Epithelial cell of proximal tubule (primary cell): Measurements from ENCODE around the gene TAGLN3. TPM values are rescaled to one million over a fixed set of nuclear protein-coding genes. Genes with fewer than 3 reads are reported as not detected.
A peak's percentile ranks its signal among the peaks of the same experiment; 100 is the strongest.

Source experiments
- DNase-seq: peaks from one replicate; pipeline ENCODE4 v3.0.0-alpha.2; 2011; ENCODE audit warnings: low read depth
- H3K4me3 ChIP-seq: 2 replicates; pipeline ENCODE4 v1.5.1; 2011; ENCODE audit warnings: low read depth, mild to moderate bottlenecking, low read length
- CTCF ChIP-seq: conservative IDR thresholded peaks from 2 replicates; pipeline ENCODE4 v1.5.1; 2012; ENCODE audit warnings: low read depth, mild to moderate bottlenecking, low read length
- total RNA-seq: library from RNA; depleted of rRNA; stranded (reverse); fragments of >200 nt; gene quantifications from 2 replicates; pipeline ENCODE4 v1.2.3, GENCODE V29; 2015

Gene TAGLN3
- total RNA-seq, 1 donor from 2014 or later, result 10.0 TPM

DNA sequence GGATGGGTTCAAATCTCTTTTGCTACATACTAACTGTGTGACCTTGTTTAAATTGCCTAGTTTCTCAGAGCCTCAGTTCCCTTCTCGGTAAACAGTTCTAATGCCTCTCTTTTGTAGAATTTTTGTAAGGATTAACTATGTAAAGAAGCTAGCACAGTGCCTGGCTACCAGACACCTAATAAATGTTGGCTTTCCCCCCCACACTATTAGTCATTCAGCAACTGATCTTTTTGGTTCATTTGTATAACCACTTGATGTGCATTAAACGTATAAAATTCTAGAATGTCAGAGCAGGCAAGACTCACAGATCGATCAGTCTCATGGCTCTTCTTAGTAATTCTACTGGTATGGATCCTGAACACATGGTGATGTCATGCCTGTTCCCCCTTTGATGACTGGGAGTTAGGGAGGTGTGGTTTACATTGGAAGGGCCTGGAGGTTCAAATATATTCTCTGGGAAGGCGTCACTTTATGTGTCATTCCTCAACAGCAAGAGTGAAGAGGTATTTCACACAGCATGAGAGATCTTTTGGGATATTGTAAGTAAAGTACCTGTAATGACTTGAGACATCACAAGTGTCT, 6.5 kb downstream of the TAGLN3 start:
- no peak overlapping the region for H3K4me3 ChIP-seq
- no peak for DNase-seq
- no peak for TF ChIP-seq CTCF

- H3K4me3 ChIP-seq, result no peak overlapping the region
- TF ChIP-seq CTCF, result no peak
- no peak for DNase-seq
Measured at GRCh38 chr3:112007633-112008032, 8.9 kb downstream of the TAGLN3 start.

GRCh38 chr3:112009670-112010069, 10.9 kb downstream of the TAGLN3 start:
- H3K4me3 ChIP-seq, result no peak overlapping the region
- no peak for DNase-seq
- no peak for TF ChIP-seq CTCF

DNA sequence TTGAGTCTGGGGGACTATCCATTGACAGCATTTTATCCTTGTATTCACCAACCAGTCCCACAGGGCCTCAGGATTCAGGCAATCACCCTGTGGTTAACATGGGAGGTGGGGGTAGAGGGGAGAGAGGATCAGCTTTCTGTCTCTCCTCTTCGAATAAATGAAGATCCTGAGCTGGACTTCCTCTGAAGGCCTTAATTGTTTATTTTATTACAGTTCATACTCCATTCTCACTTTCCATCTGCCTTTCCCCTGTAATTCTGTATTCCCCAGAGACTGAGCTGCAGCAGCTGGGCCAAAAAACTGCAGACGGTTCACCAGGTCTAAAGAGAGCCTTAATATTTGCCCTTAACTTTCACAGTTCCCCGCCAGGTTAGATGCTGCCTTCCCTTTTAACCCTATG, 11.9 kb downstream of the TAGLN3 start:
- no peak for DNase-seq
- H3K4me3 ChIP-seq, result no peak overlapping the region
- no peak for TF ChIP-seq CTCF

DNA sequence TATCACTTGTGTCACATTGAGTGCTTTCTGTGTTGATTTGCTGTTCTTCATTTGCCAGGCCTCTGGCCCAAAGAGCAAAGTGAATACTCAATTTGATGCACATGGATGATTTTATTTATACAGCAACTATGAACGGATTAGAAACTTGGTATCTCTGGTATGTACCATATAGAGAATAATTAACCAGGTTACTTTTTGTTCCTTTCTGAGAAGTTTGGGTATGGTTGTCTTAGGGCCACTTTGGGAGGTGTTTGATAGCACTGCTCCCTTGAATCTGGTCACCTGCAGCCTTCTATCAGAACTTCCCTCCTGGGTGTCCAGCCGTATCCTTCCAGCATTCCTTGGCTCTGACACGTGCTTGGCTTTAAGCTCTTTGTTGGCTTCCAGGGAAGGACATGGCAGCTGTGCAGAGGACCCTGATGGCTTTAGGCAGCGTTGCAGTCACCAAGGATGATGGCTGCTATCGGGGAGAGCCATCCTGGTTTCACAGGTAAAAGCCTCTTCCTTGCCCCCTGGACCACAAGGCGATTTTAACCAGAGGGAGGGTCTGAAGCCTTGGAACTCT, 12.7 kb downstream of the TAGLN3 start:
- no peak overlapping the region for H3K4me3 ChIP-seq
- DNase-seq, result peak; percentile 50
- no peak for TF ChIP-seq CTCF

DNA sequence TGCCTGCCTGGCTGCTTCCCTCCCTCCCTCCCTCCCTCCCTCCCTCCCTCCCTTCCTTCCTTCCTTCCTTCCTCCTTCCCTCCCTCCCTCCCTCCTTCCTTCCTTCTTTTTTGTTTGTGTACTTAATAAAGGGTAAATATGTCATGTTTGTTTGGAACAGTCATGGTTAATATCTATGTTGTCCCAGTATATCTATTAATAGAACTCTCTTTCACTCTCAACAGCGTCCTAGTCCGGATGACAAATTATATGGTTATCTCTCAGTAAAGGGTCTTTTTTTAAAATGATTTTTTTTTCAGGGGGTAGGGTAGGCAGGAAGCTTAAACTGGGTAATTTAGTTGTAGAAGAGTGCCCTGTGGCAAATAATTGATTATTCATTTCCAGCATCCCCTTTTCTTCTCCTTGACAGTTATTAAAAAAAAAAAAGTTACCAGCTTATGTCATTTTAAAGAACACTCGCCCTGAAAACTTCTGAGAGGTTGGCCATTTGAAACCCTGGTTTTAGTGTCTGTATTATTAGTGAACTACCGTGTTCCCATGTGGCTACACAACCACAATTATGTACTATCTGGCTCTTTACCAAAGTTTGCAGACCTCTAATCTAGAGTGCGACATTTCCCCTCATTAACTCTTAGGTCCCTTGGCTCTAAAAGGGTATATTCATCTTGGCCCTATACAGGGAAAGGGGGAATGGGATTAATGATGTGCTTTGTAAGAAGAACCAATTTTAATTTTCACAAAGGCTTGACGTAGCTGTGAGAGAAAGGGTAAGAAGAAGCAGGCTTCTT, 13.7 kb downstream of the TAGLN3 start:
- no peak for TF ChIP-seq CTCF
- no peak for DNase-seq
- H3K4me3 ChIP-seq, result no peak overlapping the region
